Ovary (tissue), 3 donors: ENCODE measurements around the gene ST7.

Source experiments
- CTCF ChIP-seq, 3 donors: fragments of 450-650 bp in 2 of 3; fragments of 200-600 bp in 1 of 3; IDR thresholded peaks; one replicate each; pipeline versions ENCODE4 v1.5.1 to v1.8.0; 2016 to 2022; ENCODE audit warnings: antibody characterized with exemption in 3 of 3, mild to moderate bottlenecking in 1 of 3
- EP300 ChIP-seq: sonication (generic); formaldehyde crosslinking; IDR thresholded peaks from one replicate; pipeline ENCODE4 v1.6.1; 2017; ENCODE audit warnings: antibody characterized with exemption
- POLR2A ChIP-seq: fragments of 450-650 bp; IDR thresholded peaks from one replicate; pipeline ENCODE4 v1.6.1; 2017; ENCODE audit warnings: antibody characterized with exemption, mild to moderate bottlenecking, moderate library complexity
- donor health status: DM: no; HTN: no; CAD: no.

- TF ChIP-seq CTCF (IDR thresholded peaks at IDR 0.05) = no peak
- TF ChIP-seq POLR2A = no peak
- TF ChIP-seq EP300 = no peak
Measured at GRCh38 chr7:117225536-117225935, 272.2 kb downstream of the ST7 start.
